A549 (cell line): ENCODE data around the gene HTR6. TPM values are rescaled to one million over a fixed set of nuclear protein-coding genes. Genes with fewer than 3 reads are reported as not detected.
A peak's percentile ranks its signal among the peaks of the same experiment; 100 is the strongest.

Source experiments
- ATAC-seq, 2 experiments: fragments of 200-7000 bp in 1 of 2; fragments of >200 bp in 1 of 2; cut with Nextera tagmentation in 1 of 2; cut with Tn5 transposase in 1 of 2; 3 replicates each; pipeline versions ENCODE4 v1.8.0 to v1.9.1; 2018 to 2020; ENCODE audit warnings: mild to moderate bottlenecking in 1 of 2, moderate library complexity in 1 of 2
- CTCF ChIA-PET: fragments of 300-600 bp; sonication (Branson Sonifier 250); formaldehyde crosslinking; extraction: SDS; loops from one replicate; lab custom pipeline; 2021; ENCODE audit warnings: antibody characterized with exemption, inconsistent platforms; lab: Yijun Ruan, JAX
- POLR2A ChIA-PET: fragments of 350-600 bp; formaldehyde crosslinking; extraction: SDS; loops from one replicate; lab custom pipeline; 2021; ENCODE audit warnings: antibody characterized with exemption, inconsistent platforms; lab: Yijun Ruan, JAX
- DNase-seq, 2 experiments: peaks; one replicate each; pipeline versions ENCODE4 v3.0.0 to v3.0.0-alpha.2; 2011 to 2016; ENCODE audit warnings: low read depth in 1 of 2, low spot score in 1 of 2
- FAIRE-seq: peaks from 2 replicates; lab custom pipeline; 2011; peaks lifted over from hg19 to GRCh38; lab: Jason Lieb, UNC
- H3K27ac ChIP-seq, 2 experiments: fragments of >200 bp; sonication (Bioruptor Twin); formaldehyde crosslinking; 3 replicates each; pipeline ENCODE4 v1.5.1; 2016 to 2017
- H3K4me1 ChIP-seq: fragments of >200 bp; sonication (Bioruptor Twin); formaldehyde crosslinking; 3 replicates; pipeline ENCODE4 v1.6.1; 2016
- H3K4me2 ChIP-seq: fragments of >200 bp; sonication (Bioruptor Twin); formaldehyde crosslinking; 3 replicates; pipeline ENCODE4 v1.6.1; 2016
- H3K4me3 ChIP-seq: fragments of >200 bp; sonication (Bioruptor Twin); formaldehyde crosslinking; 3 replicates; pipeline ENCODE4 v1.5.1; 2016
- H3K9me3 ChIP-seq: fragments of >200 bp; sonication (Bioruptor Twin); formaldehyde crosslinking; 3 replicates; pipeline ENCODE4 v1.6.1; 2016
- BHLHE40 ChIP-seq: IDR thresholded peaks from 2 replicates; pipeline ENCODE4 v1.6.1; 2012; ENCODE audit warnings: low read depth, low read length, inconsistent platforms
- CEBPB ChIP-seq, 2 experiments: fragments of >200 bp in 1 of 2; sonication (Bioruptor Twin) in 1 of 2; formaldehyde crosslinking in 1 of 2; IDR thresholded peaks; 2 replicates each; pipeline ENCODE4 v1.6.1; 2012 to 2016
- CHD2 ChIP-seq: fragments of 150-350 bp; IDR thresholded peaks from 2 replicates; pipeline ENCODE4 v1.6.1; 2014; ENCODE audit warnings: low read length; ENCODE audit not compliant: partially characterized antibody
- CHD4 ChIP-seq: fragments of 200-600 bp; sonication (generic); IDR thresholded peaks from 2 replicates; pipeline ENCODE4 v1.6.1; 2016; ENCODE audit warnings: antibody characterized with exemption, mild to moderate bottlenecking, borderline replicate concordance
- E2F6 ChIP-seq: IDR thresholded peaks from 2 replicates; pipeline ENCODE4 v1.6.1; 2012; ENCODE audit warnings: low read depth, borderline replicate concordance
- ELK1 ChIP-seq: fragments of 150-350 bp; IDR thresholded peaks from 2 replicates; pipeline ENCODE4 v1.6.1; 2014; ENCODE audit warnings: low read depth, mild to moderate bottlenecking, low read length
- EP300 ChIP-seq, 2 experiments: fragments of >200 bp; sonication (Bioruptor Twin); formaldehyde crosslinking; IDR thresholded peaks; 2 replicates in 1 of 2; 3 replicates in 1 of 2; pipeline ENCODE4 v1.6.1; 2016 to 2017
- ESRRA ChIP-seq: fragments of 150-350 bp; IDR thresholded peaks from 2 replicates; pipeline ENCODE4 v1.6.1; 2014; ENCODE audit warnings: mild to moderate bottlenecking, low read length, borderline replicate concordance
- FOSB ChIP-seq: fragments of 250-450 bp; sonication (Bioruptor Pico); IDR thresholded peaks from 2 replicates; pipeline ENCODE4 v1.5.0; 2020; ENCODE audit warnings: mild to moderate bottlenecking, moderate library complexity
- FOSL2 ChIP-seq, 2 experiments: fragments of 450-650 bp in 1 of 2; fragments of >200 bp in 1 of 2; sonication (Bioruptor Twin) in 1 of 2; formaldehyde crosslinking; IDR thresholded peaks; 2 replicates each; pipeline versions ENCODE4 v1.5.0 to v1.6.1; 2016 to 2020; ENCODE audit warnings: mild to moderate bottlenecking in 1 of 2, moderate library complexity in 1 of 2
- FOXS1 ChIP-seq: fragments of 250-450 bp; sonication (Bioruptor Pico); IDR thresholded peaks from 2 replicates; pipeline ENCODE4 v1.5.0; 2020; ENCODE audit warnings: mild to moderate bottlenecking, moderate library complexity
- GATA3 ChIP-seq: IDR thresholded peaks from 2 replicates; pipeline ENCODE4 v1.6.1; 2012; ENCODE audit warnings: borderline replicate concordance
- HDAC2 ChIP-seq: fragments of 200-600 bp; sonication (generic); IDR thresholded peaks from 2 replicates; pipeline ENCODE4 v1.6.1; 2016
- HEYL ChIP-seq: fragments of 250-450 bp; sonication (Bioruptor Pico); IDR thresholded peaks from 2 replicates; pipeline ENCODE4 v1.8.0; 2021; ENCODE audit warnings: mild to moderate bottlenecking, moderate library complexity
- JUN ChIP-seq, 2 experiments: fragments of >200 bp; sonication (Bioruptor Twin); formaldehyde crosslinking; IDR thresholded peaks; 2 replicates in 1 of 2; 3 replicates in 1 of 2; pipeline ENCODE4 v1.6.1; 2016 to 2017
- NFE2L2 ChIP-seq: fragments of 150-350 bp; conservative IDR thresholded peaks from 2 replicates; pipeline ENCODE4 v1.6.1; 2014; ENCODE audit warnings: low read length
- NPAS2 ChIP-seq: fragments of 250-450 bp; sonication (Bioruptor Pico); IDR thresholded peaks from 2 replicates; pipeline ENCODE4 v1.8.0; 2022; ENCODE audit warnings: mild to moderate bottlenecking, moderate library complexity, borderline replicate concordance
- NR3C1 ChIP-seq: fragments of >200 bp; sonication (Bioruptor Twin); formaldehyde crosslinking; IDR thresholded peaks from 3 replicates; pipeline ENCODE4 v1.6.1; 2017
- PBX3 ChIP-seq: IDR thresholded peaks from 2 replicates; pipeline ENCODE4 v1.6.1; 2012
- PHF8 ChIP-seq: fragments of 200-600 bp; sonication (generic); IDR thresholded peaks from 2 replicates; pipeline ENCODE4 v1.6.1; 2016; ENCODE audit warnings: low read depth, mild to moderate bottlenecking, antibody characterized with exemption, moderate library complexity, borderline replicate concordance
- POLR2A ChIP-seq: IDR thresholded peaks from 2 replicates; pipeline ENCODE4 v1.6.1; 2012; ENCODE audit warnings: mild to moderate bottlenecking, low read length
- RAD21 ChIP-seq, 2 experiments: fragments of >200 bp in 1 of 2; sonication (Bioruptor Twin) in 1 of 2; formaldehyde crosslinking in 1 of 2; IDR thresholded peaks in 1 of 2; conservative IDR thresholded peaks in 1 of 2; 2 replicates in 1 of 2; 3 replicates in 1 of 2; pipeline ENCODE4 v1.6.1; 2012 to 2018; ENCODE audit warnings: inconsistent platforms in 1 of 2
- RFX5 ChIP-seq: fragments of 450-650 bp; IDR thresholded peaks from 2 replicates; pipeline ENCODE4 v1.7.1; 2014; ENCODE audit warnings: antibody characterized with exemption, mild to moderate bottlenecking, moderate library complexity
- RNF2 ChIP-seq: fragments of 200-600 bp; sonication (generic); IDR thresholded peaks from 2 replicates; pipeline ENCODE4 v1.6.1; 2016; ENCODE audit warnings: low read depth, mild to moderate bottlenecking, antibody characterized with exemption, moderate library complexity, borderline replicate concordance
- SREBF2 ChIP-seq: fragments of 450-650 bp; IDR thresholded peaks from 2 replicates; pipeline ENCODE4 v1.6.1; 2014; ENCODE audit warnings: mild to moderate bottlenecking, moderate library complexity
- TP53 ChIP-seq: fragments of 250-450 bp; sonication (Bioruptor Pico); IDR thresholded peaks from 2 replicates; pipeline ENCODE4 v1.5.0; 2021; ENCODE audit warnings: mild to moderate bottlenecking, moderate library complexity
- ZC3H11A ChIP-seq: fragments of 450-650 bp; IDR thresholded peaks from 2 replicates; pipeline ENCODE4 v1.6.1; 2014; ENCODE audit warnings: antibody characterized with exemption, mild to moderate bottlenecking
- ZFP36 ChIP-seq: fragments of 450-650 bp; IDR thresholded peaks from 2 replicates; pipeline ENCODE4 v1.6.1; 2014; ENCODE audit warnings: borderline replicate concordance; ENCODE audit not compliant: partially characterized antibody
- WGBS: methylation state at CpG from one replicate; pipeline ENCODE4 v1.1.6; 2017; ENCODE audit errors: missing lambda C conversion rate; 5-methylcytosine and 5-hydroxymethylcytosine counted together
- polyA plus RNA-seq, 4 experiments: library from polyadenylated mRNA; depleted of rRNA in 3 of 4; stranded (reverse); fragments of >200 nt; fragmentation: RNase III in 1 of 4; extraction: RNeasy Plus Mini Kit Qiagen cat#74134 plus additional on column Dnase treatment in 1 of 4; gene quantifications; 2 replicates in 3 of 4; 3 replicates in 1 of 4; pipeline ENCODE4 v1.2.3, GENCODE V29; 2011 to 2017

Gene HTR6
- polyA plus RNA-seq, 2 of the 4 experiments (the other 2 are of a cell fraction), result 0.21 TPM; not detected in 1

DNA sequence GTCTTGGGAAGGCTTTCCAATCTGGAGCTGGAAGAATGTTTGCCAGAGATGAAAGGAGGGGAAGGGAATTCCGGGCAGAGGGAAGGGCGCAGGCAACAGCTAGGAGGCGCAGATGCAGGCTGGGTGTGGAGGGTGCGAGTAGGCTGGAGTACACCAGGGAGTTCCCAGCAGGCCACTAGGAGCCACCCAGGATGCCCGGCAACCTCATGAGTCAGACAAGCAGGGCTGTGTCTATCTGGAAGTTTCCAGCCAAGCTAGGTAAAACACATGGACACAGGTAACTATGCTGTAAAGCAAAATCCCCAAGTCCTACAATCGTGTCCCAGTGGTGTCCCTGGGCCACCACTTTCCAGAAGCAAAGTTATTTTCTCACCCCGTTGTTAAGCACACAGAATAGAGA is 21.6 kb upstream of the HTR6 start (continued):
- no peak for TF ChIP-seq ELK1
- no peak for TF ChIP-seq SREBF2
- TF ChIP-seq EP300 (IDR thresholded peaks at IDR 0.05), result no peak
- no peak for TF ChIP-seq HDAC2
- no peak for TF ChIP-seq RFX5
- TF ChIP-seq CHD2, result no peak
- no peak for TF ChIP-seq FOSL2 (IDR thresholded peaks at IDR 0.05)
- 0 out of 2 replicates have a peak, but pooled peaks have one; percentile 34 for TF ChIP-seq FOSL2 (CRISPR knock-in tag; IDR thresholded peaks at IDR 0.05)
- TF ChIP-seq GATA3, result no peak
- no peak for TF ChIP-seq FOSB (CRISPR knock-in tag)
- TF ChIP-seq RAD21 (conservative IDR thresholded peaks at IDR 0.05 in 1 of 2, IDR thresholded peaks at IDR 0.05 in 1 of 2), result no peak
- TF ChIP-seq FOXS1 (CRISPR knock-in tag), result no peak
- no peak for TF ChIP-seq NFE2L2

GRCh38 chr1:19643602-19644394 is 20.9 kb upstream of the HTR6 start, which contains the start of gene NBL1:
TSS of gene NBL1 (plus strand) at chr1:19644311. CDS start at chr1:19655031, 10,720 bp downstream.
- ChIA-PET CTCF (interaction anchor here (0.9 to 2.1 kb wide), 11 partner anchors 10 to 253 kb away, joined by 3 to 8 read pairs (median 4); no protein-coding TSS in a partner anchor), POLR2A (interaction anchor here (1.9 kb wide), 1 partner anchor 47 kb away, joined by 7 read pairs; a partner anchor contains a TSS)
- Histone ChIP-seq H3K4me1 (peaks cover 55% of the 10 kb centered on the region), H3K9me3 (no peaks in the 10 kb centered on the region), H3K4me3 (peak within 1 kb of the TSS; percentile 85), H3K4me2 (peak within 1 kb of the TSS; percentile 89), H3K27ac (peak within 1 kb of the TSS; percentile 84 to 91)
- FAIRE-seq (no peak), DNase-seq (peak; percentile 41 to 43), ATAC-seq (peak; percentile 43 to 53)
- TF ChIP-seq FOSL2 (IDR thresholded peaks at IDR 0.05), result no peak
- TF ChIP-seq FOSL2 (CRISPR knock-in tag; IDR thresholded peaks at IDR 0.05), result no peak
- no peak for TF ChIP-seq HEYL (CRISPR knock-in tag)
- TF ChIP-seq JUN (IDR thresholded peaks at IDR 0.05), result 0 out of 5 replicates have a peak, but pooled peaks of 1 of the 2 experiments have one; percentile 22
- no peak for TF ChIP-seq CHD4
- 47% methylated on average over 18 of the region's 90 CpGs for WGBS

DNA sequence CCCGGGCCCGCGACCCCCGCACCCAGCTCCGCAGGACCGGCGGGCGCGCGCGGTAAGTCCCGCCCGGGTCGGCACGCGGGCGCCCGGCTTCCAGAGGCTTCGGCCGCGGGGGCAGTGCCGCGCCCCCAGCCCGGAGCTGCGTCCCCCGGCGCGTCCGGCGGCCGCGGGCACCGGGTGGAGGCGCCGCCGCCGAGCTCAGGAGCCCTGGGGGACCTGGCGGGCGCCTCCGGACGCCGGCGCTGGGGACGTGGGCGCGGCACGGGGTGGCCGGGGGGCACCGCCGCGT is 20.3 kb upstream of the HTR6 start:
- H3K4me2 ChIP-seq, result peak overlapping the region; percentile 89
- FAIRE-seq, result no peak
- ATAC-seq, result peak in 1 of 2 experiments; percentile 1; a peak in 1 of 6 replicates
- TF ChIP-seq NR3C1 (no peak), BHLHE40 (no peak), JUN (IDR thresholded peaks at IDR 0.05) (no peak), CEBPB (IDR thresholded peaks at IDR 0.05) (no peak)
- TF ChIP-seq, all 56 proteins: peak for 0
- WGBS, result no CpG with 5 or more reads among the region's 51 CpGs
- DNase-seq, result no peak
- Histone ChIP-seq H3K4me1 (peaks cover 50% of the 10 kb centered on the region), H3K9me3 (no peaks in the 10 kb centered on the region), H3K4me3 (peak overlapping the region; percentile 85), H3K27ac (peak overlapping the region; percentile 84 to 91)
- ChIA-PET CTCF (interaction anchor here (1.0 to 2.1 kb wide), 4 partner anchors 10 to 202 kb away, joined by 3 to 8 read pairs (median 4); no protein-coding TSS in a partner anchor), POLR2A (interaction anchor here (1.9 kb wide), 1 partner anchor 48 kb away, joined by 7 read pairs; a partner anchor contains a TSS)

DNA sequence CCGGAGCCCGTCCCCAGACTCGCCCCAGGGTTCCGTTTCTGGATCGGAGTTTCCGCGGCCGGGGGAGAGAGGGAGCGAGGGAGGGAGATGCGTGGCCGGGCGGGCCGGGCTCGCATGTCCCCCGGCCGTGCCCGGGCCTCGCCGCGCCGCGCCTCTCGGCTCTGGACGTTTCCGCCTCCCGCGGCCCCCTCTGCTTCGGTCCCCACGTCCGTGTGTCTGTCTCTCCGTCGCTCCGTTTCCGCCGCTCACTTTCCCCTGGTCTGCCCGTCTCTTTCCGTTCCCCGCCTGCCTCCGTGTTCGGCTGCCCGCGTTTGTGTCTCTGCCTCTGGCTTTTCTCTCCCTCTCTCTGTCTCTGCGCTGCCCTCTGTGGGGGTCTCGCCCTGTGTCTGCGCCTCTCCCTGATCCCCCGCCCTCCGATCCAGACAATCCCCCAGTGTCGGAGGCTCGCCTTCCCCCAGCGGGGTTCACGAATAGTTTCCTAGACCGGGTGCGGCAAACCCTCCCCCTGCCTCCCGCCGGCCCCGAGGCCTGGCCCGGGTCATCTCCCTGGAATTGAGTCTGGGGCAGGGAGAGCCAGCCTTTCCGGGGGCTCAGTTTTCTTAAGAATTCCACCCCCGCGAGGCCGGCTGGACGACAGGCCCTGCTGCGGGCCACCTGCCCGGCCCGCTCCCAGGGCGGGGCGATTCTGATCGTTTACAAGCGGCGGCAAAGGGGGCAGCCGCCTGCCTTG is 19.8 kb upstream of the HTR6 start:
- ChIA-PET POLR2A (no interaction called here), CTCF (interaction anchor here (1.0 to 7.7 kb wide), 4 partner anchors 9 to 202 kb away, joined by 3 to 45 read pairs (median 6); no protein-coding TSS in a partner anchor)
- peak overlapping the region; percentile 84 to 91 for H3K27ac ChIP-seq
- H3K4me2 ChIP-seq, result peak overlapping the region; percentile 89
- no peak for DNase-seq
- H3K9me3 ChIP-seq, result no peaks in the 10 kb centered on the region
- H3K4me3 ChIP-seq, result peak overlapping the region; percentile 85
- ATAC-seq, result peak; percentile 5 to 17; a peak in 2 of 6 replicates
- FAIRE-seq, result no peak
- WGBS, result 0% methylated on average over 17 of the region's 71 CpGs
- H3K4me1 ChIP-seq, result peaks cover 45% of the 10 kb centered on the region
- TF ChIP-seq ZC3H11A (no peak), BHLHE40 (no peak), E2F6 (no peak), FOSL2 (IDR thresholded peaks at IDR 0.05) (no peak), FOSL2 (CRISPR knock-in tag; IDR thresholded peaks at IDR 0.05) (no peak), ESRRA (no peak), PBX3 (no peak), PHF8 (no peak), POLR2A (no peak), TP53 (CRISPR knock-in tag) (no peak), HEYL (CRISPR knock-in tag) (no peak), RNF2 (no peak), ZFP36 (no peak), NPAS2 (CRISPR knock-in tag) (no peak)
